Nephron progenitor cell (in vitro differentiated cells): ENCODE measurements around the gene SLC25A27.

ENCODE experiments used
- DNase-seq: peaks from one replicate; pipeline ENCODE4 v3.0.0; 2021
- H3K27ac Mint-ChIP-seq: 2 replicates; pipeline ENCODE4 v1.8.0; 2021; ENCODE audit warnings: mild to moderate bottlenecking, moderate library complexity, mixed read lengths
- H3K27me3 Mint-ChIP-seq: 2 replicates; pipeline ENCODE4 v1.8.0; 2021; ENCODE audit warnings: mild to moderate bottlenecking, low read depth, mixed read lengths; ENCODE audit not compliant: poor library complexity
- H3K36me3 Mint-ChIP-seq: 2 replicates; pipeline ENCODE4 v1.8.0; 2021; ENCODE audit warnings: low read depth, mixed read lengths
- H3K4me1 Mint-ChIP-seq: 2 replicates; pipeline ENCODE4 v1.8.0; 2021; ENCODE audit warnings: mixed read lengths
- H3K4me3 Mint-ChIP-seq: 2 replicates; pipeline ENCODE4 v1.8.0; 2021; ENCODE audit warnings: mild to moderate bottlenecking, moderate library complexity, mixed read lengths
- H3K9me3 Mint-ChIP-seq: 2 replicates; pipeline ENCODE4 v1.8.0; 2021; ENCODE audit warnings: mild to moderate bottlenecking, moderate library complexity, mixed read lengths
- CTCF ChIP-seq: fragments of 200-600 bp; sonication (generic); IDR thresholded peaks from 2 replicates; pipeline ENCODE4 v1.5.0; 2021; ENCODE audit warnings: antibody characterized with exemption

The SLC25A27 gene

DNA sequence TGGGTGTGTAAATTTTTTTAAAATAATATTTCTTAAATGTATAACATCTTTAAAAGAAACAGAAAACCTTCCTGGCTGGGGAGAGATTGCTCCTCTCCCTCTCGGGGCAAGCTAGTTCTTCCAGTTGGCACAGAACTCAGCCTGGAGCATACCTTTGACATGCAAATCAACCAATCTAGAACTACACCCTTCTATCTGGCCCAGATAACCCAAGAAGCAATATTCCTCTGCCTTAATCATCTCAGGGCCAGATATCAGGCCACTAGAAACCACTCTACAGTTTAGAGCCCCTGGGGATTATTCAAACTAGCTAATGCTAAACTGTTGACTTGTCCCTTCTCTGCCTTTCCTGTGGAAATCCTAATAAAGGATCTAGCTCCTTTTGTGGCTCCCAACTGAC lies 34.0 kb upstream of the SLC25A27 start:
- Mint-ChIP-seq H3K4me3 (no peak overlapping the region), H3K4me1 (no peaks in the 10 kb centered on the region), H3K36me3 (peaks cover 16% of the 10 kb centered on the region), H3K27me3 (peaks cover 3% of the 10 kb centered on the region), H3K27ac (no peak overlapping the region), H3K9me3 (no peaks in the 10 kb centered on the region)
- no peak for TF ChIP-seq CTCF
- DNase-seq: no peak

DNA sequence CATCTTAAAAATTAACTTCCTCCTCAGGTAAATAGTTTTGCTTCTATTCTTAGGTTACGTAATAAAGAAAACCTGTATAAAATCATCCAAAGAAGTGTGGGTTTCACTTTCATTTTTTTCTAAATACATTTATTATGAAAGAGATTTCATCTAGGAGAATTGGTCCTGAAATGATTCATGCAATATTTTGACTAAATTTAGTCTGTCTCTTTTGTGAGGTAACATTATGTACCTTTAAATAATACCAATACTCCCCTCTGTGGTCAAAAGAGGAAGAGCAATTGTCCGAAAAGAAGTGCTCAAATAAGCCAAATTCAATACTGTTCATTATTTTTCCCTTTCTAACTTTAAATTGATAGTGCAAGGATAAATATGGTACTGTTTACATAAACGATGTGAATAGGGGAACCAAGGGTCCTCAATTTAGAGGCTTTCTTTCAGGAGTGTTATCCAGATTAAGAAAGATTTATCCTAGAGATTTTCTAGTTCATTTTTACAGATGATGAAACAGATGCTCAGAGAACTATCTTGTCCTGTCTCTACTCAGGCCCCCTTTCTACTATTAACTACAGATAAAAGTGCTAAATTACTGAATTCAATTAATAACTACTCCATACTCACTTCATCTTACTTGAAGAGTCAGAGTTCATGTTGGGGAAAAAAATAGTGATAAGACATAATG lies 26.4 kb upstream of the SLC25A27 start:
- Mint-ChIP-seq H3K27ac (no peak overlapping the region), H3K27me3 (no peaks in the 10 kb centered on the region), H3K36me3 (peaks cover 17% of the 10 kb centered on the region), H3K9me3 (no peaks in the 10 kb centered on the region), H3K4me3 (no peak overlapping the region), H3K4me1 (no peaks in the 10 kb centered on the region)
- no peak for DNase-seq
- peak; percentile 56 for TF ChIP-seq CTCF

DNA sequence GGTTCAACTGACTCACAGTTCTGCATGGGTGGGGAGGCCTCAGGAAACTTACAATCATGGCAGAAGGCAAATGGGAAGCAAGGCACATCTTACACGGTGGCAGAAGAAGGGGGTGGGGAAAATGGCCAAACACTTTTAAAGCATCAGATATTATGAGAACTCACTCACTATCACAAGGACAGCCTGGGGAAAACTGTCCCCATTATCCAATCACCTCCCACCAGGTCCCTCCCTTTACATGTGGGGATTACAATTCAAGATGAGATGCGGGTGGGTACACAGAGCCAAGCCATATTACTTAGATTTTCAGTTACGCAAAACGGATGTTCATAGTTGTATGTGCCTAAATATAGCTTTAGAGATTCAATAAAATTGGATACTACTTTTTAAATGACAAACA lies 25.8 kb upstream of the SLC25A27 start:
- Mint-ChIP-seq H3K4me1 (no peaks in the 10 kb centered on the region), H3K27me3 (no peaks in the 10 kb centered on the region), H3K4me3 (no peak overlapping the region), H3K9me3 (no peaks in the 10 kb centered on the region), H3K36me3 (peaks cover 17% of the 10 kb centered on the region), H3K27ac (no peak overlapping the region)
- no peak for TF ChIP-seq CTCF
- no peak for DNase-seq

GRCh38 chr6:46628498-46628897 lies 24.3 kb upstream of the SLC25A27 start:
- H3K4me3 Mint-ChIP-seq: no peak overlapping the region
- H3K9me3 Mint-ChIP-seq: no peaks in the 10 kb centered on the region
- no peak overlapping the region for H3K27ac Mint-ChIP-seq
- DNase-seq: no peak
- H3K27me3 Mint-ChIP-seq: no peaks in the 10 kb centered on the region
- H3K36me3 Mint-ChIP-seq: peaks cover 4% of the 10 kb centered on the region
- no peak for TF ChIP-seq CTCF
- no peaks in the 10 kb centered on the region for H3K4me1 Mint-ChIP-seq

DNA sequence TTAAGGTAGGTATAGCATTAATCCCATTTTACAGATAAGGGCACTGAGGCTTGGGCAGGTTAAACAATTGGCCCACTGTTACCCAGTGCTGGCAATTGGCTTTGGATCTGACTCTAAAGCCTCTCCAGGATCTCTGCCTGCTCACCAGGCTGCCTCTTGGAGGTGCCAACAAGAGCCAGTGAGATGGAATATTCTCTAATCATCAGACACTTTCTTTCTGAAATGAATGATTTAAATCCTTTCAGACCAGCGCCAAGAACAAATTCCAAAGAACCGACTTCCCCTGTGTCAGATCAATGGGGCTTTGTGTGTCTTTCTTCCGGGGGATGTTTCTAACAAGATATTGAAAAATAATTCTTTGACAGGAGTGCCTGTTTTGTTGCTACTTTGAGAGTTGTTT lies 23.8 kb upstream of the SLC25A27 start:
- no peak for DNase-seq
- Mint-ChIP-seq H3K27ac (no peak overlapping the region), H3K9me3 (peaks cover under 1% of the 10 kb centered on the region), H3K27me3 (no peaks in the 10 kb centered on the region), H3K4me3 (no peak overlapping the region), H3K36me3 (peaks cover 3% of the 10 kb centered on the region), H3K4me1 (peaks cover under 1% of the 10 kb centered on the region)
- no peak for TF ChIP-seq CTCF

- H3K9me3 Mint-ChIP-seq: peaks cover 3% of the 10 kb centered on the region
- no peaks in the 10 kb centered on the region for H3K27me3 Mint-ChIP-seq
- TF ChIP-seq CTCF: no peak
- DNase-seq: no peak
- peak overlapping the region; percentile 45 for H3K27ac Mint-ChIP-seq
- no peak overlapping the region for H3K4me3 Mint-ChIP-seq
- peaks cover 9% of the 10 kb centered on the region for H3K36me3 Mint-ChIP-seq
- H3K4me1 Mint-ChIP-seq: peaks cover 4% of the 10 kb centered on the region
Observed at GRCh38 chr6:46629691-46630090, 23.1 kb upstream of the SLC25A27 start.
